OCI-LY7 (cell line): ENCODE measurements around the gene APH1A.
A peak's percentile ranks its signal among the peaks of the same experiment; 100 is the strongest.

Experiments used
- EZH2phosphoT487 ChIP-seq: fragments of 200-600 bp; sonication (generic); IDR thresholded peaks from 2 replicates; pipeline ENCODE4 v1.6.1; 2018; ENCODE audit warnings: low read depth, borderline replicate concordance, mild to moderate bottlenecking, mixed run types, antibody characterized with exemption, low read length, moderate library complexity, mixed read lengths
- TF ChIP-seq, protein P1 (sequence below): fragments of 200-600 bp; sonication (generic); conservative IDR thresholded peaks from 2 replicates; pipeline ENCODE4 v1.5.1; 2014; ENCODE audit warnings: mild to moderate bottlenecking, antibody characterized with exemption, low read length, moderate library complexity, mixed read lengths

DNA sequence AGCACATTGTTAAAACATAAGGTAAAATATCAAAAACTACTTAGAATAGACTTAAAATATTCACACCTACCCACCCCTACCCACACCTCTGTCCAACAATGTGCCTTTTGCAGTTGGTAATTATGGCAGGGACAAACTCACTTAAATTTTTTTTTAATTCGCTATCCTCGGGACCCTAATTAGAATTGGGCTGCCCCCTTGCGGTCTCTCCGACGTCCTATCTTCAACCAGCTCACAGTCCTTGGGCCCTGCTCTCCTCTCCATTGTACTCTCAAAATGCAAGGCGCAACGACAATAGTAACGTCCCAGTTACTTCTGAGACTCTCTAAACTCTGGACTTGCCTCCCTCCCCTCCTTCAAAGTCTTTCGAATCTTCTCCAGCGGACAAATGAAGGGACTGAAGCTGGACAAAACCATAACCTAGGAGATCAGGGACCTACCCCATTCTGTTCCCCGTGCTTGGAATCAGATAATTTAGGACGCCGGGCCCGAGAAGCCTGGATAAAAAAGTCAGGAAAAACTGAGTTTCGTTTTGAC is 12.5 kb upstream of the APH1A start:
- TF ChIP-seq, protein P1, sequence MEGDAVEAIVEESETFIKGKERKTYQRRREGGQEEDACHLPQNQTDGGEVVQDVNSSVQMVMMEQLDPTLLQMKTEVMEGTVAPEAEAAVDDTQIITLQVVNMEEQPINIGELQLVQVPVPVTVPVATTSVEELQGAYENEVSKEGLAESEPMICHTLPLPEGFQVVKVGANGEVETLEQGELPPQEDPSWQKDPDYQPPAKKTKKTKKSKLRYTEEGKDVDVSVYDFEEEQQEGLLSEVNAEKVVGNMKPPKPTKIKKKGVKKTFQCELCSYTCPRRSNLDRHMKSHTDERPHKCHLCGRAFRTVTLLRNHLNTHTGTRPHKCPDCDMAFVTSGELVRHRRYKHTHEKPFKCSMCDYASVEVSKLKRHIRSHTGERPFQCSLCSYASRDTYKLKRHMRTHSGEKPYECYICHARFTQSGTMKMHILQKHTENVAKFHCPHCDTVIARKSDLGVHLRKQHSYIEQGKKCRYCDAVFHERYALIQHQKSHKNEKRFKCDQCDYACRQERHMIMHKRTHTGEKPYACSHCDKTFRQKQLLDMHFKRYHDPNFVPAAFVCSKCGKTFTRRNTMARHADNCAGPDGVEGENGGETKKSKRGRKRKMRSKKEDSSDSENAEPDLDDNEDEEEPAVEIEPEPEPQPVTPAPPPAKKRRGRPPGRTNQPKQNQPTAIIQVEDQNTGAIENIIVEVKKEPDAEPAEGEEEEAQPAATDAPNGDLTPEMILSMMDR: peak; percentile 94
- no peak for TF ChIP-seq EZH2phosphoT487
